Measurements from ENCODE around the gene ZCRB1.

ZCRB1 gene

DNA sequence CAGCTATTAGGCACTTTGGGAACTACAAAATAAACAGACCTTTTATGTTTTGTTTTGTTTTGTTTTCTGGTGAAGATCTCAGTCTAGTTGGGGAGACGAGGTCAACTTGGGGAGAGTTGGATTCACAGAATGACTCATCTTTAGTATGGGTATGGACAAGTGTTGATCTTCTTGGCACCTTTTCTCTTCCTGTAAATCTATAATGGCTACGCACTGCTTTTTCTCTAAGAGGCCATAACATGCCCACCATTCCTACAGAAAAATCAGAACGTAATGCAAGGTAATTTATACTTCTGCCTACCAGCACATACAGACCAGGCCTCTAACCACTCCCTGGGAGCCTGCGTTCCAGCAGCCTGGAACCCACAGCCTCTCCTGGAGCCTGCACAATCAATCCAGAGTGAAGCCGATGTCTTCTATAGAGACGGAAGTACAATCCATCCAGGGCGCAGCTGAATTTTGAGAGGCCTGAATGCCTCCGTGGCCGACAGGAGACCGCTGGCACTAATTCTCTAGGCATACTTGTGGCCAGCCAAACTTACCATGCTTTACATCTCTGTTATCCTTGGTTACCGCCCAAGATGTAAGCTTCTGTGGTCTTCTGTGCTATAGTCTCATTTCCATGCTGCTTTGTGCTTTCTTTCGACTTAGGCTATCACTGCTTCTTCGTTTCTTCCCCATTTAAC is 790 bp upstream of the ZCRB1 start:
- Histone ChIP-seq H3K4ac (ENCODE audit: low read depth, low read length) (no peak overlapping the region), H3K79me1 (ENCODE audit: low read length) (peaks cover 10% of the 10 kb centered on the region), H2BK120ac (ENCODE audit: low read depth, low read length) (no peak overlapping the region), H3K27me3 (ENCODE audit: insufficient read depth, low read length, poor library complexity) (no peaks in the 10 kb centered on the region), H3K4me2 (ENCODE audit: low read length) (peak overlapping the region; percentile 90), H2AK5ac (ENCODE audit: low read length) (no peak overlapping the region), H3K56ac (ENCODE audit: low read length) (peak overlapping the region; percentile 87), H4K8ac (ENCODE audit: low read depth, low read length) (no peak overlapping the region), H3K23ac (ENCODE audit: low read length) (no peak overlapping the region), H3K79me2 (ENCODE audit: control insufficient read depth, insufficient read depth, low read length) (peaks cover 44% of the 10 kb centered on the region), H3K9ac (ENCODE audit: low read length) (peak overlapping the region; percentile 87), H3K4me1 (ENCODE audit: control insufficient read depth, low read depth, low read length) (peaks cover 6% of the 10 kb centered on the region), H2BK15ac (replicated peaks; ENCODE audit: low read depth) (no peak overlapping the region), H3K4me3 (ENCODE audit: low read length) (peak overlapping the region; percentile 92), H4K5ac (ENCODE audit: low read length) (no peak overlapping the region), H2BK5ac (ENCODE audit: low read length) (no peak overlapping the region), H3K27ac (ENCODE audit: low read depth, low read length) (no peak overlapping the region), H3K36me3 (ENCODE audit: control insufficient read depth, insufficient read depth, low read length) (no peaks in the 10 kb centered on the region), H3K18ac (ENCODE audit: low read length) (no peak overlapping the region)
- peak; percentile 11 for DNase-seq
- no CpG with 5 or more reads among the region's 13 CpGs for WGBS (ENCODE audit: extremely low coverage, insufficient coverage, low lambda C conversion rate)

DNA sequence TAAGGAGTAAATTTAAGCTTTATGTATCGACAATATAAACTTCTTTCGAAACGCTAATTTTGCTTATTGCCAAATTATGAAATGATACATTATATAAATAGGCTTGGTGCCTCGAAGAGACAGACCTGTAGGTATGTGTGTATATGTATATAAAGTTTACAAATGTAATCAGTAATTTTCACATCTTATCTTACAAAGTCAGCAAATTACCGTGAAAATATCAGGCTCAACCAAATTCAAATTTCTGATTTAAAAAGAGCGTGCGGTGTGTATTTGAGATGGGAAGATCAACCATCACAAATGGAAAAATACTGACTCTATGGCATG is 605 bp downstream of the ZCRB1 start:
- WGBS (ENCODE audit: extremely low coverage, insufficient coverage, low lambda C conversion rate), result no CpG with 5 or more reads among the region's 7 CpGs

DNA sequence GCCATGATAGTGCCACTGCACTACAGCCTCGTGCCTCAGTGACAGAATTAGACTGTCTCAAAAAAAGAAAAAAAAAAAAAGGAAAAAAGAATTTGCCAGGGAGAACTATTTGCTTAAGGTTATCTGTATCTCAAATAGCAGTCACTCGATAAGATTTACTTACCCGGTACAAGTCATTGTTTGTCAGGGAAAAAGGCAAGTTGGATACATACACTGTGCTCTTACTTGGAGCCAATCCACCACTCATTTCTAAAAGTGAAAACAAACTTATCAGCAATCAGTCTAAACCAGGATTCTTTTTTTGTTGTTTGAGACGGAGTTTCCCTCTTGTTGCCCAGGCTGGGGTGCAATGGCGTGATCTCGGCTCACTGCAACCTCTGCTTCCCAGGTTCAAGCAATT is 2.0 kb downstream of the ZCRB1 start:
- peaks cover 27% of the 10 kb centered on the region for H3K79me2 ChIP-seq (ENCODE audit: control insufficient read depth, insufficient read depth, low read length)
- H2BK5ac ChIP-seq (ENCODE audit: low read length), result no peak overlapping the region
- peaks cover 10% of the 10 kb centered on the region for H3K79me1 ChIP-seq (ENCODE audit: low read length)
- H3K4me2 ChIP-seq (ENCODE audit: low read length), result no peak overlapping the region
- H3K36me3 ChIP-seq (ENCODE audit: control insufficient read depth, insufficient read depth, low read length), result no peaks in the 10 kb centered on the region
- H2BK120ac ChIP-seq (ENCODE audit: low read depth, low read length), result no peak overlapping the region
- no peaks in the 10 kb centered on the region for H3K27me3 ChIP-seq (ENCODE audit: insufficient read depth, low read length, poor library complexity)
- WGBS (ENCODE audit: extremely low coverage, insufficient coverage, low lambda C conversion rate), result no CpG with 5 or more reads among the region's 6 CpGs
- H3K23ac ChIP-seq (ENCODE audit: low read length), result no peak overlapping the region
- no peak overlapping the region for H3K9ac ChIP-seq (ENCODE audit: low read length)
- no peak overlapping the region for H3K18ac ChIP-seq (ENCODE audit: low read length)
- H3K56ac ChIP-seq (ENCODE audit: low read length), result no peak overlapping the region
- H3K4ac ChIP-seq (ENCODE audit: low read depth, low read length), result no peak overlapping the region
- no peak overlapping the region for H2BK15ac ChIP-seq (replicated peaks; ENCODE audit: low read depth)
- no peak overlapping the region for H4K8ac ChIP-seq (ENCODE audit: low read depth, low read length)
- no peak for DNase-seq
- no peak overlapping the region for H4K5ac ChIP-seq (ENCODE audit: low read length)
- H3K4me3 ChIP-seq (ENCODE audit: low read length), result no peak overlapping the region
- H3K27ac ChIP-seq (ENCODE audit: low read depth, low read length), result no peak overlapping the region
- peaks cover 6% of the 10 kb centered on the region for H3K4me1 ChIP-seq (ENCODE audit: control insufficient read depth, low read depth, low read length)
- H2AK5ac ChIP-seq (ENCODE audit: low read length), result no peak overlapping the region

More for the DNA sequence above, 605 bp downstream of the ZCRB1 start:
- Histone ChIP-seq H3K4ac (ENCODE audit: low read depth, low read length) (no peak overlapping the region), H2BK120ac (ENCODE audit: low read depth, low read length) (no peak overlapping the region), H3K9ac (ENCODE audit: low read length) (peak overlapping the region; percentile 72), H3K4me3 (ENCODE audit: low read length) (peak overlapping the region; percentile 92), H3K36me3 (ENCODE audit: control insufficient read depth, insufficient read depth, low read length) (no peaks in the 10 kb centered on the region), H3K23ac (ENCODE audit: low read length) (no peak overlapping the region), H2AK5ac (ENCODE audit: low read length) (no peak overlapping the region), H3K18ac (ENCODE audit: low read length) (no peak overlapping the region), H3K27me3 (ENCODE audit: insufficient read depth, low read length, poor library complexity) (no peaks in the 10 kb centered on the region), H4K8ac (ENCODE audit: low read depth, low read length) (no peak overlapping the region), H3K56ac (ENCODE audit: low read length) (peak overlapping the region; percentile 91), H3K79me1 (ENCODE audit: low read length) (peaks cover 10% of the 10 kb centered on the region), H3K4me1 (ENCODE audit: control insufficient read depth, low read depth, low read length) (peaks cover 6% of the 10 kb centered on the region), H3K4me2 (ENCODE audit: low read length) (peak overlapping the region; percentile 69), H3K79me2 (ENCODE audit: control insufficient read depth, insufficient read depth, low read length) (peaks cover 34% of the 10 kb centered on the region), H4K5ac (ENCODE audit: low read length) (no peak overlapping the region), H3K27ac (ENCODE audit: low read depth, low read length) (peak overlapping the region; percentile 92), H2BK5ac (ENCODE audit: low read length) (no peak overlapping the region), H2BK15ac (replicated peaks; ENCODE audit: low read depth) (no peak overlapping the region)
- no peak for DNase-seq

DNA sequence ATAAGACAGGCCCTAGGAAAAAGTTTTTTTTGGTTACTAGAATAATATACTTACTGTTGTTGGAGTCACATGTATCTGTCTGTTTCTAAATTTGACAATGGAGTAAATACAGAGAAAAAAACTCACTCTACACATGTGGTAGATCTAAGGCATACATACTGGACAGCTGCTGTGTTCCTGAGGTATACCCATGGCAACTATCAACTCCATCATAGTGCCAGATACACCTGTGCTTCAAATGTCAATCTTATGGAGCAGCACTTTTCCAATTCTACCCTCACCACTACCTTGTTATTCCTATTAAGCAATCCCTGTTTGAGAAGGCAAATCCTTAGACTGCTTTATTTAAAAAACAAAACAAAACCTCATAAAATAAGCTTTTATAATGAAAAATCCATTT is 3.3 kb downstream of the ZCRB1 start:
- H3K36me3 ChIP-seq (ENCODE audit: control insufficient read depth, insufficient read depth, low read length), result no peaks in the 10 kb centered on the region
- H4K8ac ChIP-seq (ENCODE audit: low read depth, low read length), result no peak overlapping the region
- H3K79me1 ChIP-seq (ENCODE audit: low read length), result peaks cover 8% of the 10 kb centered on the region
- H3K27me3 ChIP-seq (ENCODE audit: insufficient read depth, low read length, poor library complexity), result no peaks in the 10 kb centered on the region
- no peak overlapping the region for H3K23ac ChIP-seq (ENCODE audit: low read length)
- no peak overlapping the region for H3K4me3 ChIP-seq (ENCODE audit: low read length)
- H3K9ac ChIP-seq (ENCODE audit: low read length), result no peak overlapping the region
- H2BK15ac ChIP-seq (replicated peaks; ENCODE audit: low read depth), result no peak overlapping the region
- peaks cover 5% of the 10 kb centered on the region for H3K4me1 ChIP-seq (ENCODE audit: control insufficient read depth, low read depth, low read length)
- peaks cover 15% of the 10 kb centered on the region for H3K79me2 ChIP-seq (ENCODE audit: control insufficient read depth, insufficient read depth, low read length)
- no peak for DNase-seq
- H2BK5ac ChIP-seq (ENCODE audit: low read length), result no peak overlapping the region
- no peak overlapping the region for H2BK120ac ChIP-seq (ENCODE audit: low read depth, low read length)
- no peak overlapping the region for H4K5ac ChIP-seq (ENCODE audit: low read length)
- H3K56ac ChIP-seq (ENCODE audit: low read length), result no peak overlapping the region
- no peak overlapping the region for H2AK5ac ChIP-seq (ENCODE audit: low read length)
- no peak overlapping the region for H3K18ac ChIP-seq (ENCODE audit: low read length)
- no peak overlapping the region for H3K4me2 ChIP-seq (ENCODE audit: low read length)
- no peak overlapping the region for H3K4ac ChIP-seq (ENCODE audit: low read depth, low read length)
- H3K27ac ChIP-seq (ENCODE audit: low read depth, low read length), result no peak overlapping the region

DNA sequence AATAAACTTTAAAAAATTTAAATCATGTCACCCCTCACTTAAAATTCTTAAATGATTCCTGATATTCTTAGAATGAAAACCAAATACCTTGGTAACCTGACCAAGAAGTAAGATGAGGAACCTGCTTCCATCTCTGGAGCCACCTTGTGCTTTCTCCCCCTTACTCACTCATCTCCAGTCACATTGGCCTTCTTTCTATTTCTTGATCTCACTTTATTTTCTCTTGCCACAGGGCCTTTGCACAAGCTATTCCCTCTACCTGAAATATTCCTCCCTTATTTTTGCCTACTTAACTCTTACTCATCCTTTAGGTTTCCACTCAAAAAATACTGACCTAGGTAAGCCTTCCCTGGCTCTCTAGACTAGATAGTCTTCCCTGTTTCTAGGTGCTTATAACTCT is 5.1 kb downstream of the ZCRB1 start:
- no peak overlapping the region for H3K4me3 ChIP-seq (ENCODE audit: low read length)
- no peak overlapping the region for H2BK5ac ChIP-seq (ENCODE audit: low read length)
- H2BK120ac ChIP-seq (ENCODE audit: low read depth, low read length), result no peak overlapping the region
- no peak overlapping the region for H2AK5ac ChIP-seq (ENCODE audit: low read length)
- no peak overlapping the region for H2BK15ac ChIP-seq (replicated peaks; ENCODE audit: low read depth)
- H3K79me2 ChIP-seq (ENCODE audit: control insufficient read depth, insufficient read depth, low read length), result no peaks in the 10 kb centered on the region
- no peaks in the 10 kb centered on the region for H3K4me1 ChIP-seq (ENCODE audit: control insufficient read depth, low read depth, low read length)
- H3K9ac ChIP-seq (ENCODE audit: low read length), result no peak overlapping the region
- H3K36me3 ChIP-seq (ENCODE audit: control insufficient read depth, insufficient read depth, low read length), result no peaks in the 10 kb centered on the region
- H3K79me1 ChIP-seq (ENCODE audit: low read length), result peaks cover 2% of the 10 kb centered on the region
- no peaks in the 10 kb centered on the region for H3K27me3 ChIP-seq (ENCODE audit: insufficient read depth, low read length, poor library complexity)
- no peak overlapping the region for H3K56ac ChIP-seq (ENCODE audit: low read length)
- no peak for DNase-seq
- H4K8ac ChIP-seq (ENCODE audit: low read depth, low read length), result no peak overlapping the region
- no peak overlapping the region for H3K4ac ChIP-seq (ENCODE audit: low read depth, low read length)
- no peak overlapping the region for H3K18ac ChIP-seq (ENCODE audit: low read length)
- no peak overlapping the region for H3K23ac ChIP-seq (ENCODE audit: low read length)
- H3K4me2 ChIP-seq (ENCODE audit: low read length), result no peak overlapping the region
- H4K5ac ChIP-seq (ENCODE audit: low read length), result no peak overlapping the region
- H3K27ac ChIP-seq (ENCODE audit: low read depth, low read length), result no peak overlapping the region

DNA sequence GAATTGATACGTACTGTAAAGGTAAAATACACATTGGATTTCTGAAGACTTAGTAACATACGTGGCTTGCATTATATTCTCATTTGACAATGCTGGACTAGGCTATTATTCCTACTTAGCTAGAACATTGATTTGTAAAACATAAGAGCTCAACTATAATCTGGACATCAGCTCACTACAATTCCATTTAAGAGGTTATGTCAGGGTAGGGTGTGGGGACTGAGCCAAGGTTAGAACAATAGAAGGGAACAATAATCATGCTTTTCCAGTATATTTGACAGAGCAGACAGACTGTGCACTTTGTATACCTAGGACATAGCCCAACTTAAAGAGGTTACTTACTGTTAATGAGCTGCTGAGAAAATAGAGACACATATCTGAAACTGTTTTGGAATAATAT is 10.8 kb downstream of the ZCRB1 start:
- no peak for DNase-seq
- Histone ChIP-seq H2BK120ac (ENCODE audit: low read depth, low read length) (no peak overlapping the region), H2BK15ac (replicated peaks; ENCODE audit: low read depth) (no peak overlapping the region), H3K56ac (ENCODE audit: low read length) (no peak overlapping the region), H3K79me1 (ENCODE audit: low read length) (no peaks in the 10 kb centered on the region), H3K4me3 (ENCODE audit: low read length) (no peak overlapping the region), H4K5ac (ENCODE audit: low read length) (no peak overlapping the region), H4K8ac (ENCODE audit: low read depth, low read length) (no peak overlapping the region), H3K9ac (ENCODE audit: low read length) (no peak overlapping the region), H3K4ac (ENCODE audit: low read depth, low read length) (no peak overlapping the region), H3K4me2 (ENCODE audit: low read length) (no peak overlapping the region), H3K18ac (ENCODE audit: low read length) (no peak overlapping the region), H2BK5ac (ENCODE audit: low read length) (no peak overlapping the region), H3K27ac (ENCODE audit: low read depth, low read length) (no peak overlapping the region), H3K27me3 (ENCODE audit: insufficient read depth, low read length, poor library complexity) (no peaks in the 10 kb centered on the region), H3K23ac (ENCODE audit: low read length) (no peak overlapping the region), H3K4me1 (ENCODE audit: control insufficient read depth, low read depth, low read length) (no peaks in the 10 kb centered on the region), H2AK5ac (ENCODE audit: low read length) (no peak overlapping the region), H3K36me3 (ENCODE audit: control insufficient read depth, insufficient read depth, low read length) (no peaks in the 10 kb centered on the region), H3K79me2 (ENCODE audit: control insufficient read depth, insufficient read depth, low read length) (no peaks in the 10 kb centered on the region)
- no CpG with 5 or more reads among the region's 2 CpGs for WGBS (ENCODE audit: extremely low coverage, insufficient coverage, low lambda C conversion rate)

All from mesendoderm (in vitro differentiated cells).